GM18951 (cell line): Measurements from ENCODE around the gene SOD3.

Experiments
- POLR2A ChIP-seq: IDR thresholded peaks from 4 replicates; pipeline ENCODE4 v1.6.1; 2011; ENCODE audit warnings: mild to moderate bottlenecking; ENCODE audit not compliant: insufficient read length, insufficient read depth; ENCODE audit errors: extremely low read depth
- in situ Hi-C: fragments of 300-500 bp; cut with MboI; formaldehyde crosslinking; loops from one replicate; pipeline ENCODE4 v1.12.0; 2022; ENCODE audit warnings: low sequenced_read_pairs, mixed read lengths, inconsistent platforms; ENCODE audit not compliant: unreplicated experiment

SOD3 gene

DNA sequence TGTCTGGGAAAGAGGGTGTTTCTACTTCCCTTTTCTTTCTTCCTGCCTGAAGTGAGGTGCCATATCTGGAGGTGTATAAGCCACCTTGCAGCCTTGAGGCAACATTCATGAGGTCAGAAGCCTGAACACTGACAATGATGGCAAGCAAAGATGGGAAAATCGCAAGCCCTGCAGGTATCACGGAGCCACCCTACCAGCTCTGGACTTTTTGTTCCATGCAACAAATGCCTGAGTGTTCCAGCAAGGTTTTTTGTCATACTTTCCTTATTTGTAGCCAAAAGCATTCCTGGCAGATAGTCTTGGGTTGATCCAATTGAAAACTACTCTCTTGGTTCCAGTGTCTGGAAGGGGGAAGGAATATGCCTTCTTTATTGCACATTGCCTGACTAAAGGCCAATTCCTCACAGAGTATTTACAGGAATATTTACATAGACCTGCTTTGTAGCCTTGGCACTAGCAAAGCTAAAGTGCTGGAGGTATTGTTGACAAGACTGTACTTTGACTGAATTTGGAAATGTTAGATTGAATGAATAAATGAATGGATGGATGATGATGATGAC lies 14.4 kb upstream of the SOD3 start:
- TF ChIP-seq POLR2A, result no peak
- in situ Hi-C loops, result no loop called here

DNA sequence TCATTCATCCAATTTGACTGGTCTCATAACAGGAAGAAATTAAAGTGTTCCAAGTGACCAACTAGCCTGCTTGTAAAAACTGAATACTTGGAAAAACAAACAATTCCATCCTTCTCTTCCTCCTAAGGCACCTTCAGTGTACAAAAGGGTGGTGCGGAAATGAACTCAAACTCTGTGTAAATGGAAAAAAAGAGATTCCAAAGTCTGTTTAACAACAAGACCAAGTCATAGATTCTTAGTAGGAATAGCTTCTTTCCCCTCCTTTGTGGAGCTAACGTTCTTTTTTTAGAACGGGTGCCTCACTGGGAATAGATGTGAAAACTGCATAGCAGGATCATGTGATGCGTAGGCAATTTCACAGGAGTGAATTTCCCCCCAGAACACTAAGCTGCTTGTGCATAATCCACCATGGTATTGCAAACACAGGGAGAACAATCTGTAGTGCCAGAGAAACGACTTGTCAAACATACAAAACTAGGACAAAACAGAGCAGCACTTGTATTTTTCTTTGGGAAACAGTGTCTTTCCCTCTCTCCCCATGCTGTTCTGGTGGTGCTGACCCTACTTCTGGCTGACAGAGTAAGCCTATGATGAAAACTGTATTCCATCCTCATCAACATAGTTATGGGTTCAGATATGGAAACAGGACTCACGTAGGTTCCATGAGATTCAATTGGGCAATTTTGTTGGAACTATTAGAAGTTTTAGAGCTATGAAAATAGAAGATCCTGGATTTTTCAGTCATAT lies 13.2 kb upstream of the SOD3 start:
- TF ChIP-seq POLR2A, result no peak
- in situ Hi-C loops, result no loop called here

- TF ChIP-seq POLR2A, result no peak
- in situ Hi-C loops, result no loop called here
These were observed 11.9 kb upstream of the SOD3 start for GRCh38 chr4:24783506-24783905.

GRCh38 chr4:24791043-24791442 lies 4.3 kb upstream of the SOD3 start:
- in situ Hi-C loops, result no loop called here
- TF ChIP-seq POLR2A, result no peak

GRCh38 chr4:24792552-24792951 lies 2.8 kb upstream of the SOD3 start:
- in situ Hi-C loops, result no loop called here
- TF ChIP-seq POLR2A, result no peak

DNA sequence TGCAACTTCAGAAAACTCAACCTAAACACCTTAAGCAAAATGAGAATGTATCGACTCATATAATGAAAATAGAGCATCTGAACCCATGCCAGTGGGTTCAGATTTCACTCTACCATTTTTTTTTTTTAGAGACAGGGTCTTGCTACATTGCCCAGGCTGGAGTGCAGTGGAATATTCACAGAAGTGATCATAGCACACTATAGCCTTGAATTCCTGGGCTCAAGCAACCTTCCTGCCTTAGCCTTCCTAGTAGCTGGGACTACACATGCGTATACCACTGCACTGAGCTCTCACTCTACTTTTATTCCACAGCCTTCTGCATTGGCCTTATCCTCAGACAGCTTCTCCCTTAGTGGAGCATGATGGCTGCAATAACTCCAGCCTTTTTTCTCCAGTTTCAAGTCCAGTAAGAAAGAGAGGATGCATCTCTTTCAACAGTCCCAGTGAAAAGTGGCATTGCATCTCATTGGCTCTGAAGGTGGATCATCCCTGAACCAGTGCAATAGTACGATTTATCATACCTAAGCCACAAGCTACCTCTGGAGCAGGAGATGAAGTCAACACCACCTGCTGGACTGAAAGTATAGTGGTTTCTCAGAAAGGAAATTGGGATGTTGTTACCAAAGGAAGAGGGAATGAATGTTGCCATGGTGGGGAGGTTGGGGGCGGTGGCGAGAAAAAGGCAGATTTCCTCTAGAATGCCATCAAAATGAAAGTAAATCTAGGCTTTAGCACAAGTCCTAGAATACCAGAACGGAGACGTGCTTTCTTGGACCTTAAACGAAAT lies 2.0 kb upstream of the SOD3 start:
- in situ Hi-C loops, result no loop called here

DNA sequence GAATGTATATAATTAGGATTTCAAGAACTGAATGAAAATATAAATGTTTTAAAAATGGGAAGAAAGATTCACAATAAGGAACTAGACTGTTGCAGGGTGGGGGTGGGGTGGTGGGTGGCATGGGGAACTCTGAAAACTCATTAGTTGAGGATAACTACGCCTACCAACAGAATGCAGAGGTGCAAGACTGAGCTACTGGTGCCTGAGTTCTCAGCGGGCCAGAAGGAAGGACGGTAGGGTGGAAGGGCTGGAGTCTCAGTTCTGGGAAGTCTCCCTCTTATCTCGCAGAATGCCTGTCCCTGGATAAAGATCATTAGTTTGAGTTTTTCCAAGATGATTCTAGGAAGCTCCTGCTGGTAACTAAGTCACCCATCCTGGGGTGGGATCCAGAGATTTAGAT lies 1.3 kb upstream of the SOD3 start:
- in situ Hi-C loops, result no loop called here

More for the DNA sequence above, 2.0 kb upstream of the SOD3 start:
- TF ChIP-seq POLR2A, result no peak

GRCh38 chr4:24794480-24794879 lies 893 bp upstream of the SOD3 start:
- in situ Hi-C loops, result no loop called here
- no peak for TF ChIP-seq POLR2A

More for the DNA sequence above, 1.3 kb upstream of the SOD3 start:
- no peak for TF ChIP-seq POLR2A

DNA sequence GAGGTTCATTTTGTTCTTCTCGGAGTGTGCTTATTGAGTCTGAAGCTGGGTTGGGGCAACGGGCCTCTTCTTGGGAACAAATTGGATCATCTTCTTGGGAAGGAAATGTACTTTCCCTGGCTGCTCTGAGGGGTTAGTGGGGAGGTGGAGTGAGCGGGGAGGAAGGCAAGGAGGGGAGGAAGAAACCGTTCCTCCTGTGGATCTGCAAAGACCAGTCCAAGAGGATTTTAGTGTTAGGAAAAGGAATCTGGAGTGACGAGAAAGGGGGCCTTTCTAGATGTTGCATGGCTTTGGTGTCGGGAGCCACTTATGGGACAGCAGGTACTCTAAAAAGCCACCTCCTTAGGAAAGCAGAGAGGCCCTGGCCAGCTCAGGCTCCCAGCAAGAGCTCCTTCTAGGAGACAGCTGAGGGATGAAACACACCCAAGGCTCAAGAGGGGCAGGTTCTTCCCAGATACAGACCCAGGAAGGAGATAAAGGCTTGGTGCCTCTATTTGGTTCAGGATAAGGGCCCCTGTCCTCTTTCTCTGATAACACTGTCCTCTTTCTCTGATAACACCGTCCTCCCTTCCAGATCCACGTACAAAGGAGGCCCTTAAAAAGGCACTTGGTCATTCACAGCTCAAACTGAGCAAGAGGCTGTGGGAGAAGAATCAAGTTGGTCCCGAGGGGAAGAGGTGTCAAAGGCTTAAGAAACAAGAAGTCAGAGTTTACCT lies 451 bp downstream of the SOD3 start:
- TF ChIP-seq POLR2A, result no peak
- in situ Hi-C loops, result no loop called here

GRCh38 chr4:24796620-24797019 lies 1.2 kb downstream of the SOD3 start:
- in situ Hi-C loops, result no loop called here
- no peak for TF ChIP-seq POLR2A

DNA sequence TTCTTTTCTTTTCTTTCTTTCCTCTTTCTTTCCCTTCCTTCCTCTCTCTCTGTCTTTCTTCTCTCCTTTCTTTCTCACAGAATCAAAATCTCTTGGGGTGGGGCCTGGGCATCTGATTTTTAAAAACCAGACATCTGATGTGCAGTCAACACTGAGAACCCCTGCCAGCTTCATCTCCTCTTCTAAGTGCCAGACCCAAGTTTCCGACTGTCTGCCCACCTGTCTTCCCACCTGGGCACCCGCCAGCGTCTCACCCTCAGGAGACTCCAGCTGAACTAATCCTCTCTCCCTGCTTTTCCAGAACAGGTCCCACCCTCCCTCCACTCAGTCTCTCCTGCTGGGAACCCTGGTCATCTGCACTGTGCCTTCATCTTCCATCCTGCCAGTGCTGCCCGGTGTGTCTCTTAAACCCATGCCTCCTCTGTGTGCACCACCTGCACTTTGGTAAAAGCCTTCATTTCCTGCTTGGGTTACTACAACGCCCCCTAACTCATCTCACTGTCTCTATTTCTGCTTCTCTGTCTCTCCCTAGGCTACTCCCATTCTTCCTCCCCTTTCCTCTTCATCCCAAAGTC lies 2.8 kb downstream of the SOD3 start:
- TF ChIP-seq POLR2A, result no peak
- in situ Hi-C loops, result no loop called here

DNA sequence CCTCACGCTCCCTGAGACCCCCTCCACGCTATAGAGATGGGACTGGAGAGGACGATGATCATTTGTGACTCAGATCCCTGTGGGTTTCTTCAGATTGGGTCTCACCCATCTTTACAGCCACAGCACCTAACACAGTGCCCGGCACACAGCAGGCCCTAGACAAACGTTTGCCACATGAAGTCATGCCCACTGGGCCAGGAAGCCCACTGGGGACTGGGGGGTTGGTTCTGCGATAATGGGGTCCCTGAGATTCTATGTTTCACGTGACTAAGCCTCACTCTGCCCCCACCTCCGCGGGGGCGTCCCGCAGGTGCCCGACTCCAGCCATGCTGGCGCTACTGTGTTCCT lies 3.8 kb downstream of the SOD3 start:
- no peak for TF ChIP-seq POLR2A
- in situ Hi-C loops, result no loop called here

DNA sequence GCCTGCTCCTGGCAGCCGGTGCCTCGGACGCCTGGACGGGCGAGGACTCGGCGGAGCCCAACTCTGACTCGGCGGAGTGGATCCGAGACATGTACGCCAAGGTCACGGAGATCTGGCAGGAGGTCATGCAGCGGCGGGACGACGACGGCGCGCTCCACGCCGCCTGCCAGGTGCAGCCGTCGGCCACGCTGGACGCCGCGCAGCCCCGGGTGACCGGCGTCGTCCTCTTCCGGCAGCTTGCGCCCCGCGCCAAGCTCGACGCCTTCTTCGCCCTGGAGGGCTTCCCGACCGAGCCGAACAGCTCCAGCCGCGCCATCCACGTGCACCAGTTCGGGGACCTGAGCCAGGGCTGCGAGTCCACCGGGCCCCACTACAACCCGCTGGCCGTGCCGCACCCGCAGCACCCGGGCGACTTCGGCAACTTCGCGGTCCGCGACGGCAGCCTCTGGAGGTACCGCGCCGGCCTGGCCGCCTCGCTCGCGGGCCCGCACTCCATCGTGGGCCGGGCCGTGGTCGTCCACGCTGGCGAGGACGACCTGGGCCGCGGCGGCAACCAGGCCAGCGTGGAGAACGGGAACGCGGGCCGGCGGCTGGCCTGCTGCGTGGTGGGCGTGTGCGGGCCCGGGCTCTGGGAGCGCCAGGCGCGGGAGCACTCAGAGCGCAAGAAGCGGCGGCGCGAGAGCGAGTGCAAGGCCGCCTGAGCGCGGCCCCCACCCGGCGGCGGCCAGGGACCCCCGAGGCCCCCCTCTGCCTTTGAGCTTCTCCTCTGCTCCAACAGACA lies 4.4 kb downstream of the SOD3 start:
- in situ Hi-C loops, result no loop called here
- TF ChIP-seq POLR2A, result no peak
